WTC11 (cell line): ENCODE data around the gene MRGPRF. TPM values are rescaled to one million over a fixed set of nuclear protein-coding genes. Genes with fewer than 3 reads are reported as not detected.

Experiments
- ATAC-seq: fragments of 200-7000 bp; cut with Tn5 transposase; 2 replicates; pipeline ENCODE4 v1.10.0; 2021; ENCODE audit warnings: mild to moderate bottlenecking, moderate library complexity
- CTCF ChIA-PET: fragments of 300-600 bp; sonication (Branson Sonifier 250); formaldehyde crosslinking; loops from one replicate; lab custom pipeline; 2021; ENCODE audit warnings: antibody characterized with exemption; lab: Charles Lee
- POLR2A ChIA-PET: fragments of 350-600 bp; sonication (Branson Sonifier 250); formaldehyde crosslinking; loops from one replicate; lab custom pipeline; 2021; ENCODE audit warnings: antibody characterized with exemption; lab: Charles Lee
- DNase-seq: peaks from one replicate; pipeline ENCODE4 v3.0.0; 2021; ENCODE audit warnings: low spot score
- H3K27ac Mint-ChIP-seq: 2 replicates; pipeline ENCODE4 v1.8.0; 2021; ENCODE audit warnings: mixed read lengths
- H3K27me3 Mint-ChIP-seq: 2 replicates; pipeline ENCODE4 v1.8.0; 2021; ENCODE audit warnings: low read depth, mild to moderate bottlenecking, moderate library complexity, mixed read lengths
- H3K36me3 Mint-ChIP-seq: 2 replicates; pipeline ENCODE4 v1.8.0; 2021; ENCODE audit warnings: mixed read lengths
- H3K4me1 Mint-ChIP-seq: 2 replicates; pipeline ENCODE4 v1.8.0; 2022; ENCODE audit warnings: mixed read lengths
- H3K4me3 Mint-ChIP-seq: 2 replicates; pipeline ENCODE4 v1.8.0; 2021; ENCODE audit warnings: mild to moderate bottlenecking, moderate library complexity, mixed read lengths
- H3K9me3 Mint-ChIP-seq: 2 replicates; pipeline ENCODE4 v1.8.0; 2021; ENCODE audit warnings: mixed read lengths
- ATF1 ChIP-seq: sonication (generic); formaldehyde crosslinking; IDR thresholded peaks from 2 replicates; pipeline ENCODE4 v1.8.1; 2023; ENCODE audit warnings: mild to moderate bottlenecking, moderate library complexity, missing genetic modification reagents
- CBFB ChIP-seq: sonication (generic); formaldehyde crosslinking; IDR thresholded peaks from 2 replicates; pipeline ENCODE4 v1.8.1; 2022; ENCODE audit warnings: mild to moderate bottlenecking, low read depth, missing genetic modification reagents
- FOXP1 ChIP-seq: sonication (generic); formaldehyde crosslinking; IDR thresholded peaks from 2 replicates; pipeline ENCODE4 v1.8.0; 2022; ENCODE audit warnings: missing genetic modification reagents, mild to moderate bottlenecking, moderate library complexity, borderline replicate concordance
- GRHL2 ChIP-seq: fragments of 250-450 bp; sonication (Bioruptor Pico); IDR thresholded peaks from 2 replicates; pipeline ENCODE4 v1.8.0; 2022; ENCODE audit warnings: mild to moderate bottlenecking, moderate library complexity; ENCODE audit not compliant: insufficient replicate concordance, severe bottlenecking
- MXD4 ChIP-seq: fragments of 250-450 bp; sonication (Bioruptor Pico); IDR thresholded peaks from 2 replicates; pipeline ENCODE4 v1.8.0; 2021; ENCODE audit warnings: mild to moderate bottlenecking, moderate library complexity, borderline replicate concordance
- MYBL2 ChIP-seq: sonication (generic); formaldehyde crosslinking; IDR thresholded peaks from 2 replicates; pipeline ENCODE4 v1.8.1; 2023; ENCODE audit warnings: mild to moderate bottlenecking, moderate library complexity, missing genetic modification reagents
- NFE2L1 ChIP-seq: sonication (generic); formaldehyde crosslinking; IDR thresholded peaks from 2 replicates; pipeline ENCODE4 v1.8.1; 2023; ENCODE audit warnings: missing genetic modification reagents
- NR1H2 ChIP-seq: sonication (generic); formaldehyde crosslinking; IDR thresholded peaks from 2 replicates; pipeline ENCODE4 v1.9.0; 2021; ENCODE audit warnings: mild to moderate bottlenecking, moderate library complexity, missing genetic modification reagents
- TCF7 ChIP-seq: sonication (generic); formaldehyde crosslinking; IDR thresholded peaks from 2 replicates; pipeline ENCODE4 v1.8.0; 2022; ENCODE audit warnings: mild to moderate bottlenecking, low read depth, missing genetic modification reagents, moderate library complexity
- TEAD4 ChIP-seq: sonication (generic); formaldehyde crosslinking; IDR thresholded peaks from 2 replicates; pipeline ENCODE4 v1.8.0; 2022; ENCODE audit warnings: mild to moderate bottlenecking, missing genetic modification reagents
- ZNF219 ChIP-seq: sonication (generic); formaldehyde crosslinking; IDR thresholded peaks from 2 replicates; pipeline ENCODE4 v1.8.0; 2023; ENCODE audit warnings: missing genetic modification reagents, mild to moderate bottlenecking, borderline replicate concordance
- ZNF232 ChIP-seq: sonication (generic); formaldehyde crosslinking; IDR thresholded peaks from 2 replicates; pipeline ENCODE4 v1.8.0; 2022; ENCODE audit warnings: mild to moderate bottlenecking, missing genetic modification reagents
- ZNF317 ChIP-seq: sonication (generic); formaldehyde crosslinking; IDR thresholded peaks from 2 replicates; pipeline ENCODE4 v1.8.1; 2023; ENCODE audit warnings: low read depth, mild to moderate bottlenecking, moderate library complexity, missing genetic modification reagents, borderline replicate concordance
- ZNF416 ChIP-seq: fragments of 250-450 bp; sonication (Bioruptor Pico); IDR thresholded peaks from 2 replicates; pipeline ENCODE4 v1.9.0; 2021; ENCODE audit warnings: mild to moderate bottlenecking, inconsistent platforms
- total RNA-seq: library from RNA; stranded (reverse); gene quantifications from 3 replicates; pipeline ENCODE4 v1.2.3, GENCODE V29; 2021
- TF ChIP-seq, protein P1 (sequence below): sonication (generic); formaldehyde crosslinking; conservative IDR thresholded peaks from 2 replicates; pipeline ENCODE4 v1.8.1; 2023; ENCODE audit warnings: mild to moderate bottlenecking, low read depth, missing genetic modification reagents, moderate library complexity
- TF ChIP-seq, protein P2 (sequence below): sonication (generic); formaldehyde crosslinking; IDR thresholded peaks from 2 replicates; pipeline ENCODE4 v1.8.0; 2022; ENCODE audit warnings: mild to moderate bottlenecking, missing genetic modification reagents
- TF ChIP-seq, protein P3 (sequence below): sonication (generic); formaldehyde crosslinking; IDR thresholded peaks from 2 replicates; pipeline ENCODE4 v1.8.1; 2022; ENCODE audit warnings: mild to moderate bottlenecking, missing genetic modification reagents, moderate library complexity, borderline replicate concordance
- TF ChIP-seq, protein P4 (sequence below): sonication (generic); formaldehyde crosslinking; IDR thresholded peaks from 2 replicates; pipeline ENCODE4 v1.8.0; 2022; ENCODE audit warnings: missing genetic modification reagents
- TF ChIP-seq, protein P5 (sequence below): fragments of 250-450 bp; sonication (Bioruptor Pico); IDR thresholded peaks from 2 replicates; pipeline ENCODE4 v2.1.2; 2022; ENCODE audit warnings: mild to moderate bottlenecking, moderate library complexity
- TF ChIP-seq, protein P6 (sequence below): fragments of 250-450 bp; sonication (Bioruptor Pico); IDR thresholded peaks from 2 replicates; pipeline ENCODE4 v1.9.0; 2021; ENCODE audit warnings: mild to moderate bottlenecking

MRGPRF gene
- total RNA-seq, 1 experiment from 2014 or later, result 3.8 TPM

DNA sequence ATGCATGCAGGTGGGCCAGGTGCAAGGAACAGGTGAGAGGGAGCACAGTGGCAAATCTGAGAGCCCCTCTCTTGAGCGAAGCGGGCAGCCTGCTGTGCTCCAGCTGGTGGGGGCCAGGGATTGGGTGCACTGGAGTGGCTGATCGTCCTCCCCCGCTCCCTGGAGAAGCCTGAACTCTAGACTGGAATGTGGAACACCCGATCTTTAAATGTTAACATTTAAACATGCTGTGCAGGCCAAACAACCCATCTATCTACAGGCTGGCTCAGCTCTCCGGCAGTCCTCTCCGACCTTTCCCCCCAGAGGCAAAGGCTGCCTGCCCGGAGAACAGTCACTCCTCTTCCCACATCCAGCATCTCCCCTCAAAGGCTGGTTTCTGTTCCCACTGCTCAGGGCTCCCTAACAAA is 5.1 kb downstream of the MRGPRF start (continued):
- TF ChIP-seq ZNF317 (no peak), NR1H2 (CRISPR knock-in tag) (no peak), GRHL2 (CRISPR knock-in tag) (no peak), TCF7 (CRISPR knock-in tag) (no peak), TEAD4 (CRISPR knock-in tag) (no peak)
- TF ChIP-seq, protein P1, sequence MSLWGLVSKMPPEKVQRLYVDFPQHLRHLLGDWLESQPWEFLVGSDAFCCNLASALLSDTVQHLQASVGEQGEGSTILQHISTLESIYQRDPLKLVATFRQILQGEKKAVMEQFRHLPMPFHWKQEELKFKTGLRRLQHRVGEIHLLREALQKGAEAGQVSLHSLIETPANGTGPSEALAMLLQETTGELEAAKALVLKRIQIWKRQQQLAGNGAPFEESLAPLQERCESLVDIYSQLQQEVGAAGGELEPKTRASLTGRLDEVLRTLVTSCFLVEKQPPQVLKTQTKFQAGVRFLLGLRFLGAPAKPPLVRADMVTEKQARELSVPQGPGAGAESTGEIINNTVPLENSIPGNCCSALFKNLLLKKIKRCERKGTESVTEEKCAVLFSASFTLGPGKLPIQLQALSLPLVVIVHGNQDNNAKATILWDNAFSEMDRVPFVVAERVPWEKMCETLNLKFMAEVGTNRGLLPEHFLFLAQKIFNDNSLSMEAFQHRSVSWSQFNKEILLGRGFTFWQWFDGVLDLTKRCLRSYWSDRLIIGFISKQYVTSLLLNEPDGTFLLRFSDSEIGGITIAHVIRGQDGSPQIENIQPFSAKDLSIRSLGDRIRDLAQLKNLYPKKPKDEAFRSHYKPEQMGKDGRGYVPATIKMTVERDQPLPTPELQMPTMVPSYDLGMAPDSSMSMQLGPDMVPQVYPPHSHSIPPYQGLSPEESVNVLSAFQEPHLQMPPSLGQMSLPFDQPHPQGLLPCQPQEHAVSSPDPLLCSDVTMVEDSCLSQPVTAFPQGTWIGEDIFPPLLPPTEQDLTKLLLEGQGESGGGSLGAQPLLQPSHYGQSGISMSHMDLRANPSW (CRISPR knock-in tag), result no peak

DNA sequence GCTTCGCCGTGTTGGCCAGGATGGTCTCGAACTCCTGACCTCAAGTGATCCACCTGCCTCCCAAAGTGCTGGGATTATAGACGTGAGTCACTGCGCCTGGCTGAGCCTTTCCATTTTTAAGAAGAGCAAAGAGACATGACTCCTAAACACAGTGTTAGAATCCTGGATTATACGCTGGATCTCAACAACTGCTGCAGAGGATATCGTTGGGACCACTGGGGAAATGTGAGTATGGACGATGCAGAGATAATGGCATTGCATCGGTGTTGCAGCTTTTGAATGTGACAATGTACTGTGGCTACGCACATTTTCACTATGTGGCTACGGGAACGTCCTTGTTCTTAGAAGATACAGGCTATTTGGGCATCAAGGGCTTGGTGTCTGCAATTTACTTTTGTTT is 6.2 kb downstream of the MRGPRF start:
- Mint-ChIP-seq H3K4me3 (no peak overlapping the region), H3K9me3 (no peaks in the 10 kb centered on the region), H3K27ac (no peak overlapping the region), H3K36me3 (no peaks in the 10 kb centered on the region), H3K27me3 (peaks cover 4% of the 10 kb centered on the region), H3K4me1 (peaks cover 20% of the 10 kb centered on the region)
- CTCF ChIA-PET, result interaction anchor here (1.7 kb wide), 1 partner anchor 37 kb away, joined by 6 read pairs; no protein-coding TSS in a partner anchor
- DNase-seq, result no peak
- POLR2A ChIA-PET, result no interaction called here
- no peak for ATAC-seq
- TF ChIP-seq, protein P2, sequence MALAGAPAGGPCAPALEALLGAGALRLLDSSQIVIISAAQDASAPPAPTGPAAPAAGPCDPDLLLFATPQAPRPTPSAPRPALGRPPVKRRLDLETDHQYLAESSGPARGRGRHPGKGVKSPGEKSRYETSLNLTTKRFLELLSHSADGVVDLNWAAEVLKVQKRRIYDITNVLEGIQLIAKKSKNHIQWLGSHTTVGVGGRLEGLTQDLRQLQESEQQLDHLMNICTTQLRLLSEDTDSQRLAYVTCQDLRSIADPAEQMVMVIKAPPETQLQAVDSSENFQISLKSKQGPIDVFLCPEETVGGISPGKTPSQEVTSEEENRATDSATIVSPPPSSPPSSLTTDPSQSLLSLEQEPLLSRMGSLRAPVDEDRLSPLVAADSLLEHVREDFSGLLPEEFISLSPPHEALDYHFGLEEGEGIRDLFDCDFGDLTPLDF (CRISPR knock-in tag), result no peak
- TF ChIP-seq MXD4 (CRISPR knock-in tag) (no peak), NFE2L1 (CRISPR knock-in tag) (no peak), ZNF219 (CRISPR knock-in tag) (no peak), CBFB (CRISPR knock-in tag) (no peak), FOXP1 (CRISPR knock-in tag) (no peak), ZNF232 (no peak), ZNF416 (CRISPR knock-in tag) (no peak), NR1H2 (CRISPR knock-in tag) (no peak), MYBL2 (no peak), ATF1 (CRISPR knock-in tag) (no peak)
- TF ChIP-seq, protein P3, sequence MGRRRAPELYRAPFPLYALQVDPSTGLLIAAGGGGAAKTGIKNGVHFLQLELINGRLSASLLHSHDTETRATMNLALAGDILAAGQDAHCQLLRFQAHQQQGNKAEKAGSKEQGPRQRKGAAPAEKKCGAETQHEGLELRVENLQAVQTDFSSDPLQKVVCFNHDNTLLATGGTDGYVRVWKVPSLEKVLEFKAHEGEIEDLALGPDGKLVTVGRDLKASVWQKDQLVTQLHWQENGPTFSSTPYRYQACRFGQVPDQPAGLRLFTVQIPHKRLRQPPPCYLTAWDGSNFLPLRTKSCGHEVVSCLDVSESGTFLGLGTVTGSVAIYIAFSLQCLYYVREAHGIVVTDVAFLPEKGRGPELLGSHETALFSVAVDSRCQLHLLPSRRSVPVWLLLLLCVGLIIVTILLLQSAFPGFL, result no peak
- TF ChIP-seq, protein P4, sequence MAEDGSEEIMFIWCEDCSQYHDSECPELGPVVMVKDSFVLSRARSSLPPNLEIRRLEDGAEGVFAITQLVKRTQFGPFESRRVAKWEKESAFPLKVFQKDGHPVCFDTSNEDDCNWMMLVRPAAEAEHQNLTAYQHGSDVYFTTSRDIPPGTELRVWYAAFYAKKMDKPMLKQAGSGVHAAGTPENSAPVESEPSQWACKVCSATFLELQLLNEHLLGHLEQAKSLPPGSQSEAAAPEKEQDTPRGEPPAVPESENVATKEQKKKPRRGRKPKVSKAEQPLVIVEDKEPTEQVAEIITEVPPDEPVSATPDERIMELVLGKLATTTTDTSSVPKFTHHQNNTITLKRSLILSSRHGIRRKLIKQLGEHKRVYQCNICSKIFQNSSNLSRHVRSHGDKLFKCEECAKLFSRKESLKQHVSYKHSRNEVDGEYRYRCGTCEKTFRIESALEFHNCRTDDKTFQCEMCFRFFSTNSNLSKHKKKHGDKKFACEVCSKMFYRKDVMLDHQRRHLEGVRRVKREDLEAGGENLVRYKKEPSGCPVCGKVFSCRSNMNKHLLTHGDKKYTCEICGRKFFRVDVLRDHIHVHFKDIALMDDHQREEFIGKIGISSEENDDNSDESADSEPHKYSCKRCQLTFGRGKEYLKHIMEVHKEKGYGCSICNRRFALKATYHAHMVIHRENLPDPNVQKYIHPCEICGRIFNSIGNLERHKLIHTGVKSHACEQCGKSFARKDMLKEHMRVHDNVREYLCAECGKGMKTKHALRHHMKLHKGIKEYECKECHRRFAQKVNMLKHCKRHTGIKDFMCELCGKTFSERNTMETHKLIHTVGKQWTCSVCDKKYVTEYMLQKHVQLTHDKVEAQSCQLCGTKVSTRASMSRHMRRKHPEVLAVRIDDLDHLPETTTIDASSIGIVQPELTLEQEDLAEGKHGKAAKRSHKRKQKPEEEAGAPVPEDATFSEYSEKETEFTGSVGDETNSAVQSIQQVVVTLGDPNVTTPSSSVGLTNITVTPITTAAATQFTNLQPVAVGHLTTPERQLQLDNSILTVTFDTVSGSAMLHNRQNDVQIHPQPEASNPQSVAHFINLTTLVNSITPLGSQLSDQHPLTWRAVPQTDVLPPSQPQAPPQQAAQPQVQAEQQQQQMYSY (CRISPR knock-in tag), result no peak
- TF ChIP-seq, protein P5, sequence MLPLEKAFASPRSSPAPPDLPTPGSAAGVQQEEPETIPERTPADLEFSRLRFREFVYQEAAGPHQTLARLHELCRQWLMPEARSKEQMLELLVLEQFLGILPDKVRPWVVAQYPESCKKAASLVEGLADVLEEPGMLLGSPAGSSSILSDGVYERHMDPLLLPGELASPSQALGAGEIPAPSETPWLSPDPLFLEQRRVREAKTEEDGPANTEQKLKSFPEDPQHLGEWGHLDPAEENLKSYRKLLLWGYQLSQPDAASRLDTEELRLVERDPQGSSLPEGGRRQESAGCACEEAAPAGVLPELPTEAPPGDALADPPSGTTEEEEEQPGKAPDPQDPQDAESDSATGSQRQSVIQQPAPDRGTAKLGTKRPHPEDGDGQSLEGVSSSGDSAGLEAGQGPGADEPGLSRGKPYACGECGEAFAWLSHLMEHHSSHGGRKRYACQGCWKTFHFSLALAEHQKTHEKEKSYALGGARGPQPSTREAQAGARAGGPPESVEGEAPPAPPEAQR (CRISPR knock-in tag), result no peak
- TF ChIP-seq, protein P6, sequence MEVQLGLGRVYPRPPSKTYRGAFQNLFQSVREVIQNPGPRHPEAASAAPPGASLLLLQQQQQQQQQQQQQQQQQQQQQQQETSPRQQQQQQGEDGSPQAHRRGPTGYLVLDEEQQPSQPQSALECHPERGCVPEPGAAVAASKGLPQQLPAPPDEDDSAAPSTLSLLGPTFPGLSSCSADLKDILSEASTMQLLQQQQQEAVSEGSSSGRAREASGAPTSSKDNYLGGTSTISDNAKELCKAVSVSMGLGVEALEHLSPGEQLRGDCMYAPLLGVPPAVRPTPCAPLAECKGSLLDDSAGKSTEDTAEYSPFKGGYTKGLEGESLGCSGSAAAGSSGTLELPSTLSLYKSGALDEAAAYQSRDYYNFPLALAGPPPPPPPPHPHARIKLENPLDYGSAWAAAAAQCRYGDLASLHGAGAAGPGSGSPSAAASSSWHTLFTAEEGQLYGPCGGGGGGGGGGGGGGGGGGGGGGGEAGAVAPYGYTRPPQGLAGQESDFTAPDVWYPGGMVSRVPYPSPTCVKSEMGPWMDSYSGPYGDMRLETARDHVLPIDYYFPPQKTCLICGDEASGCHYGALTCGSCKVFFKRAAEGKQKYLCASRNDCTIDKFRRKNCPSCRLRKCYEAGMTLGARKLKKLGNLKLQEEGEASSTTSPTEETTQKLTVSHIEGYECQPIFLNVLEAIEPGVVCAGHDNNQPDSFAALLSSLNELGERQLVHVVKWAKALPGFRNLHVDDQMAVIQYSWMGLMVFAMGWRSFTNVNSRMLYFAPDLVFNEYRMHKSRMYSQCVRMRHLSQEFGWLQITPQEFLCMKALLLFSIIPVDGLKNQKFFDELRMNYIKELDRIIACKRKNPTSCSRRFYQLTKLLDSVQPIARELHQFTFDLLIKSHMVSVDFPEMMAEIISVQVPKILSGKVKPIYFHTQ (CRISPR knock-in tag), result no peak
- TF ChIP-seq, protein P1 (CRISPR knock-in tag), result no peak
